Endothelial cell (in vitro differentiated cells): ENCODE results near the gene PGF. TPM values are rescaled to one million over a fixed set of nuclear protein-coding genes. Genes with fewer than 3 reads are reported as not detected.

Experiments used
- DNase-seq: peaks from one replicate; pipeline ENCODE4 v3.0.0; 2021; ENCODE audit warnings: low spot score
- H3K27ac Mint-ChIP-seq: one replicate; pipeline ENCODE4 v1.8.0; 2021; ENCODE audit warnings: mixed read lengths, inconsistent platforms; ENCODE audit not compliant: unreplicated experiment
- H3K27me3 Mint-ChIP-seq: one replicate; pipeline ENCODE4 v1.8.0; 2021; ENCODE audit warnings: mild to moderate bottlenecking, moderate library complexity, mixed read lengths, inconsistent platforms; ENCODE audit not compliant: unreplicated experiment
- H3K36me3 Mint-ChIP-seq: one replicate; pipeline ENCODE4 v1.8.0; 2021; ENCODE audit warnings: mild to moderate bottlenecking, low read depth, mixed read lengths, inconsistent platforms; ENCODE audit not compliant: unreplicated experiment
- H3K4me1 Mint-ChIP-seq: one replicate; pipeline ENCODE4 v1.8.0; 2021; ENCODE audit warnings: mild to moderate bottlenecking, mixed read lengths, inconsistent platforms; ENCODE audit not compliant: unreplicated experiment
- H3K4me3 Mint-ChIP-seq: one replicate; pipeline ENCODE4 v1.8.0; 2021; ENCODE audit warnings: mild to moderate bottlenecking, mixed read lengths, inconsistent platforms; ENCODE audit not compliant: unreplicated experiment
- H3K9me3 Mint-ChIP-seq: one replicate; pipeline ENCODE4 v1.8.0; 2021; ENCODE audit warnings: mixed read lengths, inconsistent platforms; ENCODE audit not compliant: unreplicated experiment
- CTCF ChIP-seq: fragments of 200-600 bp; sonication (generic); IDR thresholded peaks from one replicate; pipeline ENCODE4 v1.5.0; 2021; ENCODE audit warnings: antibody characterized with exemption; ENCODE audit not compliant: unreplicated experiment
- total RNA-seq: library from RNA; stranded (reverse); fragmentation: NEBNext Ultra II Directional; extraction: Animal tissue kit (Norgen Biotek cat#: 25700); gene quantifications from one replicate; pipeline ENCODE4 v1.2.1, GENCODE V29; 2021; ENCODE audit not compliant: unreplicated experiment

Gene PGF
- total RNA-seq, 1 donor from 2014 or later = 6.5 TPM

GRCh38 chr14:74959596-74960180, 4.3 kb upstream of the PGF start:
- H3K4me3 Mint-ChIP-seq = no peak overlapping the region
- no peaks in the 10 kb centered on the region for H3K9me3 Mint-ChIP-seq
- H3K4me1 Mint-ChIP-seq = peaks cover 4% of the 10 kb centered on the region
- peaks cover 10% of the 10 kb centered on the region for H3K27me3 Mint-ChIP-seq
- H3K27ac Mint-ChIP-seq = no peak overlapping the region
- no peak for DNase-seq
- TF ChIP-seq CTCF = no peak
- peaks cover 4% of the 10 kb centered on the region for H3K36me3 Mint-ChIP-seq

GRCh38 chr14:74956280-74957072, 1.1 kb upstream of the PGF start:
- TF ChIP-seq CTCF = no peak
- peak overlapping the region; percentile 35 for H3K4me3 Mint-ChIP-seq
- H3K4me1 Mint-ChIP-seq = no peaks in the 10 kb centered on the region
- peak overlapping the region; percentile 19 for H3K27ac Mint-ChIP-seq
- H3K9me3 Mint-ChIP-seq = no peaks in the 10 kb centered on the region
- H3K36me3 Mint-ChIP-seq = peaks cover 4% of the 10 kb centered on the region
- no peak for DNase-seq
- peaks cover 13% of the 10 kb centered on the region for H3K27me3 Mint-ChIP-seq

- Mint-ChIP-seq H3K4me3 (no peak overlapping the region), H3K27ac (no peak overlapping the region), H3K9me3 (no peaks in the 10 kb centered on the region), H3K27me3 (peaks cover 13% of the 10 kb centered on the region), H3K36me3 (peaks cover 4% of the 10 kb centered on the region), H3K4me1 (peaks cover 3% of the 10 kb centered on the region)
- no peak for DNase-seq
- TF ChIP-seq CTCF = no peak
Measured at GRCh38 chr14:74956027-74956279, 556 bp upstream of the PGF start.

GRCh38 chr14:74954947-74955228, 509 bp downstream of the PGF start:
- Mint-ChIP-seq H3K4me3 (no peak overlapping the region), H3K27me3 (peaks cover 15% of the 10 kb centered on the region), H3K9me3 (no peaks in the 10 kb centered on the region), H3K27ac (no peak overlapping the region), H3K36me3 (peaks cover 8% of the 10 kb centered on the region), H3K4me1 (peaks cover 3% of the 10 kb centered on the region)
- no peak for TF ChIP-seq CTCF
- DNase-seq = no peak

GRCh38 chr14:74954232-74954946, 1.0 kb downstream of the PGF start:
- TF ChIP-seq CTCF = no peak
- peaks cover 3% of the 10 kb centered on the region for H3K4me1 Mint-ChIP-seq
- H3K4me3 Mint-ChIP-seq = no peak overlapping the region
- no peak for DNase-seq
- H3K36me3 Mint-ChIP-seq = peaks cover 8% of the 10 kb centered on the region
- no peaks in the 10 kb centered on the region for H3K9me3 Mint-ChIP-seq
- H3K27ac Mint-ChIP-seq = no peak overlapping the region
- H3K27me3 Mint-ChIP-seq = peaks cover 16% of the 10 kb centered on the region
